ENCODE results near the gene EGFLAM. TPM values are rescaled to one million over a fixed set of nuclear protein-coding genes. Genes with fewer than 3 reads are reported as not detected.

The EGFLAM gene
- total RNA-seq, 1 donor from 2014 or later = 0.12 TPM

GRCh38 chr5:38369692-38370091 lies 111.3 kb downstream of the EGFLAM start:
- Mint-ChIP-seq H3K4me1 (ENCODE audit: low read depth) (peaks cover 18% of the 10 kb centered on the region), H3K36me3 (ENCODE audit: low read depth) (no peaks in the 10 kb centered on the region), H3K27me3 (ENCODE audit: low read depth) (no peaks in the 10 kb centered on the region), H3K9me3 (ENCODE audit: low read depth) (no peaks in the 10 kb centered on the region), H3K27ac (ENCODE audit: unreplicated experiment) (no peak overlapping the region), H3K4me3 (ENCODE audit: unreplicated experiment) (no peak overlapping the region)
- TF ChIP-seq, protein P1, sequence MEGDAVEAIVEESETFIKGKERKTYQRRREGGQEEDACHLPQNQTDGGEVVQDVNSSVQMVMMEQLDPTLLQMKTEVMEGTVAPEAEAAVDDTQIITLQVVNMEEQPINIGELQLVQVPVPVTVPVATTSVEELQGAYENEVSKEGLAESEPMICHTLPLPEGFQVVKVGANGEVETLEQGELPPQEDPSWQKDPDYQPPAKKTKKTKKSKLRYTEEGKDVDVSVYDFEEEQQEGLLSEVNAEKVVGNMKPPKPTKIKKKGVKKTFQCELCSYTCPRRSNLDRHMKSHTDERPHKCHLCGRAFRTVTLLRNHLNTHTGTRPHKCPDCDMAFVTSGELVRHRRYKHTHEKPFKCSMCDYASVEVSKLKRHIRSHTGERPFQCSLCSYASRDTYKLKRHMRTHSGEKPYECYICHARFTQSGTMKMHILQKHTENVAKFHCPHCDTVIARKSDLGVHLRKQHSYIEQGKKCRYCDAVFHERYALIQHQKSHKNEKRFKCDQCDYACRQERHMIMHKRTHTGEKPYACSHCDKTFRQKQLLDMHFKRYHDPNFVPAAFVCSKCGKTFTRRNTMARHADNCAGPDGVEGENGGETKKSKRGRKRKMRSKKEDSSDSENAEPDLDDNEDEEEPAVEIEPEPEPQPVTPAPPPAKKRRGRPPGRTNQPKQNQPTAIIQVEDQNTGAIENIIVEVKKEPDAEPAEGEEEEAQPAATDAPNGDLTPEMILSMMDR (IDR thresholded peaks at IDR 0.05) = no peak
- no peak for DNase-seq (ENCODE audit: low spot score)

DNA sequence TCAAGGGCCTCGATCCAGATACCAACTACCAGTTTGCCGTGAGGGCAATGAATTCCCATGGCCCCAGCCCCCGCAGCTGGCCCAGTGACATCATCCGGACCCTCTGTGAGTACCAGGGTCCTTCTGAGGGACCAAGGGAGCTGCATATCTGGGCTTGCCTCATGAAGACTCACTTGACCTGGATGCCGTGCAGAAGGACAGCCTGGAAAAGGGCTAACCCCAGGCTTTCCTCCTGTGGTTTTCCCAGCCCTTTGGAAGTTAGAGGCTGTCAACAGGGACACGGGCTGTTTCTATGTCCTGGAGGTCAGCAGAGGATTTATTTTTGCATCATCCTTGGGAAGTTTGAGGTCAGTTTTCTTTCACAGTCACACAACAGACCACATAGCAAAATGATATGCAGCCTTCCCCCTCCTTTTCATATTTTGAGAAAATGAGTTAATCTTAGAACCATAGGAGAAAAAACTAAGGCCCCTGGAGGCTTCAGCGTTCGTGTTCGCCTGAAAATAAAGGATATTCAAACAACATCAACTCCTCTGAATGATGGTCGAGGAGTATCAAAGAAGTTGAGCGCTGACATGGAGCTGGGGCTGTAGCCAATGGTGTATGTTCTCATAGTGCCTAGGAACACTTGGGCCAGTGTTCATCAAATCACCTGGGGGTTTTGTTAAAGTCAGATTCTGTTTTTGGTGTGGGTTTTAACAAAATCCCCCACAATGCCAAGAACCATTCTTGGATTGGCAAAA lies 112.2 kb downstream of the EGFLAM start:
- no peak overlapping the region for H3K4me3 Mint-ChIP-seq (ENCODE audit: unreplicated experiment)

GRCh38 chr5:38371596-38371995 lies 113.2 kb downstream of the EGFLAM start:
- DNase-seq (ENCODE audit: low spot score) = no peak
- TF ChIP-seq, protein P1 (IDR thresholded peaks at IDR 0.05) = no peak
- Mint-ChIP-seq H3K27ac (ENCODE audit: unreplicated experiment) (no peak overlapping the region), H3K27me3 (ENCODE audit: low read depth) (no peaks in the 10 kb centered on the region), H3K9me3 (ENCODE audit: low read depth) (no peaks in the 10 kb centered on the region), H3K4me3 (ENCODE audit: unreplicated experiment) (no peak overlapping the region), H3K36me3 (ENCODE audit: low read depth) (no peaks in the 10 kb centered on the region), H3K4me1 (ENCODE audit: low read depth) (peaks cover 18% of the 10 kb centered on the region)

More for the DNA sequence above, 112.2 kb downstream of the EGFLAM start:
- DNase-seq (ENCODE audit: low spot score) = no peak
- TF ChIP-seq, protein P1 (IDR thresholded peaks at IDR 0.05) = no peak
- Mint-ChIP-seq H3K36me3 (ENCODE audit: low read depth) (no peaks in the 10 kb centered on the region), H3K9me3 (ENCODE audit: low read depth) (no peaks in the 10 kb centered on the region), H3K27ac (ENCODE audit: unreplicated experiment) (no peak overlapping the region), H3K27me3 (ENCODE audit: low read depth) (no peaks in the 10 kb centered on the region), H3K4me1 (ENCODE audit: low read depth) (peaks cover 18% of the 10 kb centered on the region)

DNA sequence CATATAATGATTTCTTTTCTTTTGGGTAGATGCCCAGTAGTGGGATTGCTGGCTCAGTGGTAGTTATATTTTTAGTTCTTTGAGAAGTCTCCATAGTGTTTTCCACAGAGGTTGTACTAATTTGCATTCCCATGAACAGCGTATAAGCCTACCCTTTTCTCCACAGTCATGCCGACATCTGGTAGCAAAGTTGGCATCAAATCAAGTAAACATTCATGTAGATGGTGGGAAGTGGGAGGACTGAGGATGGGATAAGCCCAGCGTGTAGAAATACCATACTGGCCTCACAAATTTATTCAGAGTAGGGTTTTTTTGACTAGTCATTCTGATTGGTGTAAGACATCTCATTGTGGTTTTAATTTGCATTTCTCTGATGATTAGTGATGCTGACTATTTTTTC lies 115.4 kb downstream of the EGFLAM start:
- peak overlapping the region; percentile 34 for H3K27ac Mint-ChIP-seq (ENCODE audit: unreplicated experiment)
- no peak for DNase-seq (ENCODE audit: low spot score)
- H3K36me3 Mint-ChIP-seq (ENCODE audit: low read depth) = no peaks in the 10 kb centered on the region
- no peaks in the 10 kb centered on the region for H3K27me3 Mint-ChIP-seq (ENCODE audit: low read depth)
- TF ChIP-seq, protein P1 (IDR thresholded peaks at IDR 0.05) = no peak
- H3K9me3 Mint-ChIP-seq (ENCODE audit: low read depth) = no peaks in the 10 kb centered on the region
- H3K4me1 Mint-ChIP-seq (ENCODE audit: low read depth) = peaks cover 18% of the 10 kb centered on the region
- no peak overlapping the region for H3K4me3 Mint-ChIP-seq (ENCODE audit: unreplicated experiment)

- Mint-ChIP-seq H3K36me3 (ENCODE audit: low read depth) (no peaks in the 10 kb centered on the region), H3K9me3 (ENCODE audit: low read depth) (no peaks in the 10 kb centered on the region), H3K27me3 (ENCODE audit: low read depth) (no peaks in the 10 kb centered on the region), H3K4me3 (ENCODE audit: unreplicated experiment) (no peak overlapping the region), H3K4me1 (ENCODE audit: low read depth) (peaks cover 35% of the 10 kb centered on the region), H3K27ac (ENCODE audit: unreplicated experiment) (no peak overlapping the region)
- TF ChIP-seq, protein P1 (IDR thresholded peaks at IDR 0.05) = no peak
- DNase-seq (ENCODE audit: low spot score) = no peak
Measured at GRCh38 chr5:38375423-38375822, 117.1 kb downstream of the EGFLAM start.
